NCI-H187 (cell line): Measurements from ENCODE around the gene TLE4.
"Not testable (repeated sequence)": the region's sequence is repeated elsewhere in the genome, so short reads cannot be mapped to it uniquely, and the experiment has no call there.

Source experiments
- DNase-seq, 2 experiments: peaks; one replicate each; lab custom pipeline; 2025; lab: John Stamatoyannopoulos, UW

TLE4 gene

GRCh38 chr9:79571309-79572031, at the start of gene TLE4:
TLE4 (plus strand) TSS chr9:79571965; CDS start chr9:79572791, 826 bp downstream.
- peak; percentile 97 to 99 for DNase-seq

- DNase-seq, result no peak
Measured at GRCh38 chr9:79522793-79523192, 49.0 kb upstream of the TLE4 start.

GRCh38 chr9:79524266-79524665, 47.5 kb upstream of the TLE4 start:
- no peak for DNase-seq

GRCh38 chr9:79526149-79526672, 45.6 kb upstream of the TLE4 start:
- no peak for DNase-seq

GRCh38 chr9:79535534-79535933, 36.2 kb upstream of the TLE4 start:
- DNase-seq, result no peak

- DNase-seq, result no peak
Measured at GRCh38 chr9:79537838-79538237, 33.9 kb upstream of the TLE4 start.

GRCh38 chr9:79542735-79543620, 28.8 kb upstream of the TLE4 start:
- no peak for DNase-seq

- not testable (repeated sequence) for DNase-seq
Measured at GRCh38 chr9:79544375-79544774, 27.4 kb upstream of the TLE4 start.

GRCh38 chr9:79551586-79551985, 20.2 kb upstream of the TLE4 start:
- DNase-seq, result no peak

- no peak for DNase-seq
Measured at GRCh38 chr9:79551994-79552393, 19.8 kb upstream of the TLE4 start.

- no peak for DNase-seq
Measured at GRCh38 chr9:79555474-79556089, 16.2 kb upstream of the TLE4 start.

- DNase-seq, result no peak
Measured at GRCh38 chr9:79559495-79560181, 12.1 kb upstream of the TLE4 start.

- DNase-seq, result no peak
Measured at GRCh38 chr9:79562749-79563386, 8.9 kb upstream of the TLE4 start.

GRCh38 chr9:79564105-79564504, 7.7 kb upstream of the TLE4 start:
- no peak for DNase-seq

GRCh38 chr9:79565245-79565644, 6.5 kb upstream of the TLE4 start:
- no peak for DNase-seq

- no peak for DNase-seq
Measured at GRCh38 chr9:79567671-79568098, 4.1 kb upstream of the TLE4 start.

- no peak for DNase-seq
Measured at GRCh38 chr9:79568337-79569101, 3.2 kb upstream of the TLE4 start.

- DNase-seq, result no peak
Measured at GRCh38 chr9:79569814-79570447, 1.8 kb upstream of the TLE4 start.

GRCh38 chr9:79570448-79571308, 1.1 kb upstream of the TLE4 start:
- no peak for DNase-seq
